Measurements from ENCODE around the gene LTBP4. TPM values are rescaled to one million over a fixed set of nuclear protein-coding genes. Genes with fewer than 3 reads are reported as not detected.

The LTBP4 gene
- total and polyA plus RNA-seq, 2 experiments from 2014 or later: 158 to 203 TPM

DNA sequence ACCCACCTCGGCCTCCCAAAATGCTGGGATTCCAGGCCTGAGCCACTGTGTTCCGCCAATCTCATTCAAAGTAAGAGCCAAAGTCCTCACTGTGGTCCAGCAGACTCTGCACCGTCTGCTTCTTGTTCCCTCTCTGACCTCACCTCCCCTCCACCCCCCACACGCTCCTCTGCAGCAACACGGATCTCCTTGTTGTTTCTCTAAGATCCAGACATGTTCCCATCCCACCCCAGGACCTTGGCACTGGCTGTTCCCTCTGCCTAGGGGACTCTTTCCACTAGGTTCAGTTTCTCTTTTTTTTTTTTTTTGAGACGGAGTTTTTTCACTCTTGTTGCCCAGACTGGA lies 38.4 kb downstream of the LTBP4 start:
- no peaks in the 10 kb centered on the region for H3K9me3 ChIP-seq (ENCODE audit: low read depth)
- no peak overlapping the region for H3K4me3 ChIP-seq
- H3K36me3 ChIP-seq: no peaks in the 10 kb centered on the region
- TF ChIP-seq, protein P1, sequence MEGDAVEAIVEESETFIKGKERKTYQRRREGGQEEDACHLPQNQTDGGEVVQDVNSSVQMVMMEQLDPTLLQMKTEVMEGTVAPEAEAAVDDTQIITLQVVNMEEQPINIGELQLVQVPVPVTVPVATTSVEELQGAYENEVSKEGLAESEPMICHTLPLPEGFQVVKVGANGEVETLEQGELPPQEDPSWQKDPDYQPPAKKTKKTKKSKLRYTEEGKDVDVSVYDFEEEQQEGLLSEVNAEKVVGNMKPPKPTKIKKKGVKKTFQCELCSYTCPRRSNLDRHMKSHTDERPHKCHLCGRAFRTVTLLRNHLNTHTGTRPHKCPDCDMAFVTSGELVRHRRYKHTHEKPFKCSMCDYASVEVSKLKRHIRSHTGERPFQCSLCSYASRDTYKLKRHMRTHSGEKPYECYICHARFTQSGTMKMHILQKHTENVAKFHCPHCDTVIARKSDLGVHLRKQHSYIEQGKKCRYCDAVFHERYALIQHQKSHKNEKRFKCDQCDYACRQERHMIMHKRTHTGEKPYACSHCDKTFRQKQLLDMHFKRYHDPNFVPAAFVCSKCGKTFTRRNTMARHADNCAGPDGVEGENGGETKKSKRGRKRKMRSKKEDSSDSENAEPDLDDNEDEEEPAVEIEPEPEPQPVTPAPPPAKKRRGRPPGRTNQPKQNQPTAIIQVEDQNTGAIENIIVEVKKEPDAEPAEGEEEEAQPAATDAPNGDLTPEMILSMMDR (IDR thresholded peaks at IDR 0.05; ENCODE audit: low read depth, low read length): no peak
- peaks cover 14% of the 10 kb centered on the region for H3K4me1 ChIP-seq (ENCODE audit: low read depth)
- H3K27me3 ChIP-seq: peaks cover 7% of the 10 kb centered on the region
- no peak overlapping the region for H3K27ac ChIP-seq
- no peak for DNase-seq (ENCODE audit: low read depth in 1 of 2, low spot score in 1 of 2)

DNA sequence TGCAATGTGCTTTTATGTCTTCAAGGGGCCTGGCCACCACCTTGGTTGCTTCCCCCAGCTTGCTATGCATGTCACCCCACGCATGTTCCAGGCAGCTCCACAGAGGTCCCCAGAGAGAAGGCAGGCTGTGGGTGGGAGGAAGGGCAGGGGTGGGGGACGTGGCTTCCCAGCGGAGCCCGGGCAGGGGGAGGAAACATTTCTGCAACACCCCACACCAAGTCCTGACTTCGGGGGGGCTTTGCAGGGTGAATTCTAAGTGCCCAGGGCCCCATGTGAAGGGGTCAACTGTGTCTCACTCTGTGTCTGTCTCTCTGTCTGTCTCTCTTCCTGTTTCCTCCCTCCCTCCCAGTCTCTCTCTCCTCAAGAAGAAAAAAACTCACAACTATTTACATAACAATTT lies 39.6 kb downstream of the LTBP4 start:
- Histone ChIP-seq H3K9me3 (ENCODE audit: low read depth) (no peaks in the 10 kb centered on the region), H3K4me1 (ENCODE audit: low read depth) (peaks cover 14% of the 10 kb centered on the region), H3K27me3 (peaks cover 5% of the 10 kb centered on the region), H3K36me3 (no peaks in the 10 kb centered on the region), H3K27ac (peak overlapping the region; percentile 77), H3K4me3 (no peak overlapping the region)
- peak in 1 of 2 donors; percentile 44 for DNase-seq (ENCODE audit: low read depth in 1 of 2, low spot score in 1 of 2)
- TF ChIP-seq, protein P1 (IDR thresholded peaks at IDR 0.05; ENCODE audit: low read depth, low read length): no peak

DNA sequence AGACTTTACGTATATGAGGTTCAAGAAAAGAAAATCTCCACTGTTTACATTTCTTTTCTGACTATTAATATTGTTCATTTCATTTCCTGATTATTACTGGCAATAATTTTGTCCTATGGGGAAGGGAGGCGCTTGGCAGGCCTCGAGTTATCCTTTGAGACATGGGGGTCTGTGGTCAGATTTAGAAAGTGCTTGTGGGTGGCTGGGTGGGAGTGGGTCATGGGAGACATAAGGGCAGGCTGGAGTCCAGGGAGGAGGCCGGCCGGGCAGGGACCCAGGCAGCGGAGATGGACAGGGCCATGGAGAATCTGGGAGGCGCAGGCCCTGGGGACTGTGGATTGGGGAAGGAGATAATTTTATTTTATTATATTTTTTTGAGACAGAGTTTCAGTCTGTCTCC lies 40.1 kb downstream of the LTBP4 start:
- Histone ChIP-seq H3K27me3 (no peaks in the 10 kb centered on the region), H3K36me3 (no peaks in the 10 kb centered on the region), H3K9me3 (ENCODE audit: low read depth) (no peaks in the 10 kb centered on the region), H3K4me1 (ENCODE audit: low read depth) (peaks cover 14% of the 10 kb centered on the region), H3K27ac (no peak overlapping the region), H3K4me3 (no peak overlapping the region)
- DNase-seq (ENCODE audit: low read depth in 1 of 2, low spot score in 1 of 2): no peak
- TF ChIP-seq, protein P1 (IDR thresholded peaks at IDR 0.05; ENCODE audit: low read depth, low read length): no peak

DNA sequence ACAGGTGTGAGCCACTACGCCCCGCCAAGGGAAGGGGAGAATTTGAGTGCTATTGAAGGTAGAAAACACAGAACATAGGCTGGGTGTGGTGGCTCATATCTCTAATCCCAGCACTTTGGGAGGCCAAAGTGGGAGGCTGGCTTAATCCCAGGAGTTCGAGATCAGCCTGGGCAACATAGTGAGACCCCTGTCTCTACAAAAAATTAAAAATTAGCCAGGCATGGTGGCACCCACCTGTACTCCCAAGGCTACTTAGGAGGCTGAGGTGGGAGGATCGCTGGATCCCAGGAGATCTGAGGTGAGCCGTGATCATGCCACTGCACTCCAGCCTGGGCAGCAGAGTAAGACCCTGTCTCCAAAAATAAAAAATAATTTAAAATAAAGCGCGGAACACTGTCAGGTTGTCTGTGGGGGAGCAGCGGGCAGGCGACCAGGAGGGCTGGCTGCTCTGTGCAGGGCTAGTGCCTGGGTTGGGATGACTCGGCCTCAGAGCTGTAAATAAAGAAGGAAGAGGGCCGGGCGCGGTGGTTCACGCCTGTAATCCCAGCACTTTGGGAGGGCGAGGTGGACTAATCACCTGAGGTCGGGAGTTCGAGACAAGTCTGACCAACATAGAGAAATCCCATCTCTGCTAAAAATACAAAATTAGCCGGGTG lies 41.0 kb downstream of the LTBP4 start:
- Histone ChIP-seq H3K36me3 (no peaks in the 10 kb centered on the region), H3K4me3 (no peak overlapping the region), H3K4me1 (ENCODE audit: low read depth) (peaks cover 14% of the 10 kb centered on the region), H3K27me3 (no peaks in the 10 kb centered on the region), H3K27ac (no peak overlapping the region), H3K9me3 (ENCODE audit: low read depth) (no peaks in the 10 kb centered on the region)
- TF ChIP-seq, protein P1 (IDR thresholded peaks at IDR 0.05; ENCODE audit: low read depth, low read length): no peak
- no peak for DNase-seq (ENCODE audit: low read depth in 1 of 2, low spot score in 1 of 2)

DNA sequence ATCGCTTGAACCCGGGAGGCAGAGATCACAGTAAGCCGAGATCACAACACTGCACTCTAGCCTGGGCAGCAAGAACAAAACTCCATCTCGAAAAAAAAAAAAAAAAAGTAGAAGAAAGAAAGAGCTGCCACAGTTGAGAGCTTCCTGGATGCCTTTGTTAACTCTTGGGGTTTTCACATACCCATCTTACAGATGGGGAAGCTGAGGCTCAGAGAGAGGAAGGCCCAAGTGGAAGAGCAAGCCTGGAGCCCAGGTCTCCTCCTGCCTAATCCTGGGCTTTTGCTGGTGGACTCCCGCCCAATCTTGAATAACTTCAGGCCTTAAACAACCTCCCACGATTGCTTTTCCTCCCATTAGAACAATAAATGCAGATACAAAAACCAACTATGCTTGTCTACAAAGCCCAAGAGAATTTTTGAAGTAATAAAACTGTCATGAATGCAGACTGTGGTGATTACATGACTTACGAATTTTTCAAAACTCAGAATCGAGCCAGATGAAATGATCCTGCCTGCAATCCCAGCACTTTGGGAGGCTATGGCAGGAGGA lies 41.7 kb downstream of the LTBP4 start:
- no peaks in the 10 kb centered on the region for H3K27me3 ChIP-seq
- H3K36me3 ChIP-seq: no peaks in the 10 kb centered on the region
- DNase-seq (ENCODE audit: low read depth in 1 of 2, low spot score in 1 of 2): no peak
- TF ChIP-seq, protein P1 (IDR thresholded peaks at IDR 0.05; ENCODE audit: low read depth, low read length): no peak
- no peaks in the 10 kb centered on the region for H3K9me3 ChIP-seq (ENCODE audit: low read depth)
- no peak overlapping the region for H3K27ac ChIP-seq
- no peak overlapping the region for H3K4me3 ChIP-seq
- H3K4me1 ChIP-seq (ENCODE audit: low read depth): peaks cover 14% of the 10 kb centered on the region
